H1 (cell line): ENCODE data around the gene FAM241A. TPM values are rescaled to one million over a fixed set of nuclear protein-coding genes. Genes with fewer than 3 reads are reported as not detected.

Experiments
- CTCF ChIA-PET: fragments of 300-600 bp; sonication (Branson Sonifier 250); formaldehyde crosslinking; loops from one replicate; lab custom pipeline; 2021; ENCODE audit not compliant: partially characterized antibody; lab: Charles Lee
- POLR2A ChIA-PET: fragments of 300-600 bp; sonication (Branson Sonifier 250); formaldehyde crosslinking; loops from one replicate; lab custom pipeline; 2021; ENCODE audit warnings: inconsistent platforms; ENCODE audit not compliant: partially characterized antibody; lab: Charles Lee
- DNase-seq, 2 experiments: peaks; one replicate each; pipeline versions ENCODE4 v3.0.0 to v3.0.0-alpha.2; 2010 to 2022; ENCODE audit warnings: low spot score in 2 of 2, low read depth in 1 of 2, mixed read lengths in 1 of 2
- FAIRE-seq: peaks from 2 replicates; lab custom pipeline; 2011; peaks lifted over from hg19 to GRCh38; lab: Jason Lieb, UNC
- H2AFZ ChIP-seq: 2 replicates; pipeline ENCODE4 v1.8.1; 2012; ENCODE audit warnings: low read length, inconsistent platforms
- H2AK5ac ChIP-seq: 2 replicates; pipeline ENCODE4 v1.6.1; 2013; ENCODE audit warnings: low read depth, low read length
- H2BK120ac ChIP-seq: replicated peaks from 2 replicates; pipeline ENCODE3; 2013; ENCODE audit warnings: low read depth, low read length, inconsistent platforms
- H2BK12ac ChIP-seq: 2 replicates; pipeline ENCODE4 v1.6.1; 2013; ENCODE audit warnings: low read depth, low read length
- H2BK15ac ChIP-seq: 2 replicates; pipeline ENCODE4 v1.6.1; 2013; ENCODE audit warnings: low read length
- H2BK20ac ChIP-seq: 2 replicates; pipeline ENCODE4 v1.6.1; 2013; ENCODE audit warnings: low read length
- H2BK5ac ChIP-seq: 2 replicates; pipeline ENCODE4 v1.6.1; 2013; ENCODE audit warnings: low read depth, low read length
- H3K14ac ChIP-seq: 2 replicates; pipeline ENCODE4 v1.6.1; 2013; ENCODE audit warnings: inconsistent platforms; ENCODE audit not compliant: insufficient read length
- H3K18ac ChIP-seq: 2 replicates; pipeline ENCODE4 v1.6.1; 2013; ENCODE audit warnings: low read length; ENCODE audit errors: extremely low read depth
- H3K23ac ChIP-seq: 2 replicates; pipeline ENCODE4 v1.6.1; 2013; ENCODE audit warnings: inconsistent platforms; ENCODE audit not compliant: insufficient read length
- H3K23me2 ChIP-seq: 2 replicates; pipeline ENCODE4 v1.6.1; 2013; ENCODE audit warnings: low read depth, low read length
- H3K27ac ChIP-seq: 2 replicates; pipeline ENCODE4 v1.6.1; 2011; ENCODE audit warnings: low read depth, low read length, inconsistent platforms
- H3K27me3 ChIP-seq, 4 experiments: replicated peaks in 1 of 4; 1 replicate in 1 of 4; 2 replicates in 3 of 4; pipeline versions ENCODE4 v1.6.1 to v1.8.1; 2011 to 2013; ENCODE audit warnings: low read length in 3 of 4, mild to moderate bottlenecking in 3 of 4, inconsistent platforms in 2 of 4, mixed read lengths in 2 of 4, moderate library complexity in 1 of 4; ENCODE audit not compliant: control insufficient read depth in 3 of 4, insufficient read depth in 3 of 4; ENCODE audit errors: extremely low read depth in 1 of 4
- H3K36me3 ChIP-seq, 4 experiments: 2 replicates each; pipeline versions ENCODE4 v1.6.1 to v1.8.1; 2011 to 2013; ENCODE audit warnings: mild to moderate bottlenecking in 4 of 4, low read length in 3 of 4, moderate library complexity in 2 of 4, control low read depth in 1 of 4, inconsistent platforms in 1 of 4; ENCODE audit not compliant: insufficient read depth in 4 of 4, control insufficient read depth in 2 of 4
- H3K4ac ChIP-seq: replicated peaks from 2 replicates; pipeline ENCODE3; 2013; ENCODE audit warnings: low read length, low read depth, mixed read lengths, inconsistent platforms; ENCODE audit not compliant: insufficient read length
- H3K4me1 ChIP-seq, 4 experiments: replicated peaks in 1 of 4; 1 replicate in 1 of 4; 2 replicates in 3 of 4; pipeline versions ENCODE4 v1.6.1 to v1.8.1; 2011 to 2013; ENCODE audit warnings: low read length in 3 of 4, inconsistent platforms in 2 of 4, mixed read lengths in 1 of 4; ENCODE audit not compliant: insufficient read depth in 4 of 4, control insufficient read depth in 3 of 4
- H3K4me2 ChIP-seq, 2 experiments: 2 replicates each; pipeline versions ENCODE4 v1.6.1 to v1.8.1; 2011 to 2013; ENCODE audit warnings: low read depth in 2 of 2, low read length in 2 of 2, control low read depth in 1 of 2, inconsistent platforms in 1 of 2, mild to moderate bottlenecking in 1 of 2; ENCODE audit not compliant: insufficient read depth in 1 of 2
- H3K4me3 ChIP-seq, 4 experiments: fragments of 200-600, 300-600 bp in 1 of 4; sonication (generic), shearing (Covaris generic), sonication (Bioruptor Twin) in 1 of 4; 2 replicates each; pipeline versions ENCODE4 v1.5.1 to v1.8.1; 2011 to 2016; ENCODE audit warnings: low read length in 4 of 4, low read depth in 3 of 4, control low read depth in 2 of 4, inconsistent platforms in 2 of 4, mild to moderate bottlenecking in 2 of 4, mixed read lengths in 1 of 4, moderate library complexity in 1 of 4; ENCODE audit not compliant: insufficient read depth in 2 of 4; ENCODE audit errors: extremely low read depth in 1 of 4
- H3K56ac ChIP-seq: replicated peaks from 2 replicates; pipeline ENCODE3; 2013; ENCODE audit warnings: low read depth, mild to moderate bottlenecking, mixed read lengths, low read length, inconsistent platforms; ENCODE audit not compliant: insufficient read length
- H3K79me1 ChIP-seq: 2 replicates; pipeline ENCODE4 v1.6.1; 2013; ENCODE audit warnings: low read depth, low read length, control low read depth
- H3K79me2 ChIP-seq, 2 experiments: 2 replicates each; pipeline versions ENCODE4 v1.6.1 to v1.8.1; 2012 to 2013; ENCODE audit warnings: low read length in 2 of 2, mild to moderate bottlenecking in 2 of 2, inconsistent platforms in 1 of 2; ENCODE audit not compliant: insufficient read depth in 2 of 2, control insufficient read depth in 1 of 2
- H3K9ac ChIP-seq, 4 experiments: replicated peaks in 1 of 4; 1 replicate in 1 of 4; 2 replicates in 3 of 4; pipeline versions ENCODE4 v1.6.1 to v1.8.1; 2011 to 2013; ENCODE audit warnings: low read depth in 3 of 4, low read length in 3 of 4, control low read depth in 2 of 4, mild to moderate bottlenecking in 2 of 4, moderate library complexity in 2 of 4, inconsistent platforms in 1 of 4; ENCODE audit errors: extremely low read depth in 1 of 4
- H3K9me3 ChIP-seq, 2 experiments: 2 replicates each; pipeline versions ENCODE4 v1.6.1 to v1.8.1; 2012 to 2013; ENCODE audit warnings: mild to moderate bottlenecking in 2 of 2, moderate library complexity in 2 of 2, control low read depth in 1 of 2, inconsistent platforms in 1 of 2, low read depth in 1 of 2, low read length in 1 of 2, mixed read lengths in 1 of 2; ENCODE audit not compliant: insufficient read depth in 2 of 2
- H4K20me1 ChIP-seq, 2 experiments: replicated peaks in 1 of 2; 2 replicates each; pipeline versions ENCODE3 to v1.8.1; 2011 to 2013; ENCODE audit warnings: inconsistent platforms in 2 of 2, low read length in 2 of 2, mild to moderate bottlenecking in 1 of 2; ENCODE audit not compliant: insufficient read depth in 2 of 2, control insufficient read depth in 1 of 2
- H4K5ac ChIP-seq: 2 replicates; pipeline ENCODE4 v1.6.1; 2013; ENCODE audit warnings: low read length, low read depth, mixed read lengths, inconsistent platforms; ENCODE audit not compliant: insufficient read length
- H4K8ac ChIP-seq: 2 replicates; pipeline ENCODE4 v1.8.0; 2013; ENCODE audit warnings: mild to moderate bottlenecking, moderate library complexity, low read length, inconsistent platforms; ENCODE audit not compliant: insufficient read depth; ENCODE audit errors: extremely low read depth
- H4K91ac ChIP-seq: replicated peaks from 2 replicates; pipeline ENCODE3; 2013; ENCODE audit warnings: low read length, mixed read lengths, inconsistent platforms; ENCODE audit not compliant: insufficient read length
- CREB1 ChIP-seq: IDR thresholded peaks from 2 replicates; pipeline ENCODE4 v1.6.1; 2012; ENCODE audit warnings: inconsistent platforms
- CTCF ChIP-seq, 3 experiments: IDR thresholded peaks; 1 replicate in 2 of 3; 2 replicates in 1 of 3; pipeline versions ENCODE4 v1.5.1 to v1.6.1; 2011; ENCODE audit warnings: low read length in 3 of 3, mild to moderate bottlenecking in 3 of 3, inconsistent platforms in 2 of 3, low read depth in 1 of 3, moderate library complexity in 1 of 3; ENCODE audit not compliant: insufficient read depth in 1 of 3; ENCODE audit errors: control extremely low read depth in 1 of 3
- E2F6 ChIP-seq: IDR thresholded peaks from 2 replicates; pipeline ENCODE4 v1.6.1; 2012; ENCODE audit warnings: inconsistent platforms
- EP300 ChIP-seq, 2 experiments: IDR thresholded peaks; 1 replicate in 1 of 2; 2 replicates in 1 of 2; pipeline ENCODE4 v1.6.1; 2011 to 2012; ENCODE audit warnings: low read depth in 2 of 2, low read length in 2 of 2, mild to moderate bottlenecking in 2 of 2, borderline replicate concordance in 1 of 2, inconsistent platforms in 1 of 2, moderate library complexity in 1 of 2
- JUN ChIP-seq: IDR thresholded peaks from 2 replicates; pipeline ENCODE4 v1.6.1; 2011; ENCODE audit warnings: low read depth, mild to moderate bottlenecking, improper control_type of control experiment, low read length
- KDM5A ChIP-seq: fragments of 200-600 bp; IDR thresholded peaks from 2 replicates; pipeline ENCODE4 v1.7.1; 2012; ENCODE audit warnings: mild to moderate bottlenecking, low read length, inconsistent platforms, mixed read lengths
- NRF1 ChIP-seq: IDR thresholded peaks from 2 replicates; pipeline ENCODE4 v1.6.1; 2011; ENCODE audit warnings: mild to moderate bottlenecking, low read depth, low read length, improper control_type of control experiment
- POLR2AphosphoS5 ChIP-seq: IDR thresholded peaks from 2 replicates; pipeline ENCODE4 v1.6.1; 2011; ENCODE audit warnings: low read depth, low read length
- SIN3A ChIP-seq, 2 experiments: IDR thresholded peaks in 1 of 2; conservative IDR thresholded peaks in 1 of 2; 2 replicates each; pipeline ENCODE4 v1.6.1; 2011 to 2012; ENCODE audit warnings: low read length in 2 of 2, improper control_type of control experiment in 1 of 2, low read depth in 1 of 2, mild to moderate bottlenecking in 1 of 2
- SP4 ChIP-seq: IDR thresholded peaks from 2 replicates; pipeline ENCODE4 v1.6.1; 2012; ENCODE audit warnings: low read length, inconsistent platforms
- SUZ12 ChIP-seq: fragments of 200-600 bp; sonication (generic); IDR thresholded peaks from 2 replicates; pipeline ENCODE4 v1.6.1; 2012; ENCODE audit warnings: mild to moderate bottlenecking, inconsistent platforms, low read length, moderate library complexity, mixed read lengths
- TAF1 ChIP-seq: IDR thresholded peaks from 2 replicates; pipeline ENCODE4 v1.6.1; 2011; ENCODE audit warnings: mild to moderate bottlenecking, low read depth, low read length
- polyA plus RNA-seq, 7 experiments: library from polyadenylated mRNA; depleted of rRNA in 3 of 7; stranded (reverse) in 5 of 7; unstranded in 2 of 7; fragments of >200 nt in 5 of 7; fragments of 200-250 nt in 2 of 7; gene quantifications; 1 replicate in 5 of 7; 2 replicates in 1 of 7; 4 replicates in 1 of 7; pipeline versions ENCODE4 v1.2.1 to v1.2.3, GENCODE V29; 2011 to 2013; ENCODE audit warnings: missing spikeins in 2 of 7, mixed read lengths in 2 of 7
- total RNA-seq: library from RNA; stranded (reverse); fragmentation: NEBNext Ultra II Directional; extraction: Animal tissue kit (Norgen Biotek cat#: 25700); gene quantifications from 2 replicates; pipeline ENCODE4 v1.2.1, GENCODE V29; 2021

The FAM241A gene
- total and polyA plus RNA-seq, 2 of the 8 experiments (the other 6 are each of a cell fraction or from before 2014, with no cell fraction given), result 0.20 to 0.73 TPM

- H3K27ac ChIP-seq, result no peak overlapping the region
- H2AFZ ChIP-seq, result no peak overlapping the region
- H3K79me2 ChIP-seq, result no peaks in the 10 kb centered on the region
- no peak overlapping the region for H3K18ac ChIP-seq
- no peak for DNase-seq
- no peaks in the 10 kb centered on the region for H3K9me3 ChIP-seq
- H2BK5ac ChIP-seq, result no peak overlapping the region
- ChIA-PET CTCF (interaction anchor here (1.3 kb wide), 1 partner anchor 38 kb away, joined by 4 read pairs; no protein-coding TSS in a partner anchor), POLR2A (interaction anchor here (1.0 kb wide), 1 partner anchor 93 kb away, joined by 3 read pairs; the partner anchor contains the start of gene AP1AR)
- no peak overlapping the region for H3K9ac ChIP-seq
- H3K14ac ChIP-seq, result no peak overlapping the region
- H4K8ac ChIP-seq, result no peak overlapping the region
- H3K36me3 ChIP-seq, result no peaks in the 10 kb centered on the region
- H4K5ac ChIP-seq, result no peak overlapping the region
- no peaks in the 10 kb centered on the region for H3K27me3 ChIP-seq
- H3K23ac ChIP-seq, result no peak overlapping the region
- no peak overlapping the region for H2BK12ac ChIP-seq
- H2AK5ac ChIP-seq, result no peak overlapping the region
- no peak for FAIRE-seq
- H3K4me2 ChIP-seq, result no peak overlapping the region
- H3K4me3 ChIP-seq, result no peak overlapping the region
- no peak overlapping the region for H4K91ac ChIP-seq
- H3K79me1 ChIP-seq, result no peaks in the 10 kb centered on the region
- no peaks in the 10 kb centered on the region for H4K20me1 ChIP-seq
- H3K23me2 ChIP-seq, result no peaks in the 10 kb centered on the region
- no peak overlapping the region for H2BK20ac ChIP-seq
- H2BK120ac ChIP-seq, result no peak overlapping the region
- H3K4me1 ChIP-seq, result no peaks in the 10 kb centered on the region
- no peak overlapping the region for H2BK15ac ChIP-seq
- H3K4ac ChIP-seq, result no peak overlapping the region
- H3K56ac ChIP-seq, result no peak overlapping the region
- TF ChIP-seq KDM5A (no peak), SP4 (no peak), TAF1 (no peak), EP300 (IDR thresholded peaks at IDR 0.05; ENCODE audit: borderline replicate concordance in 1 of 2, low read depth in 2 of 2, low read length in 2 of 2) (no peak), JUN (no peak), SIN3A (conservative IDR thresholded peaks at IDR 0.05 in 1 of 2, IDR thresholded peaks at IDR 0.05 in 1 of 2; ENCODE audit: low read depth in 1 of 2, low read length in 2 of 2) (no peak), POLR2AphosphoS5 (no peak), CTCF (IDR thresholded peaks at IDR 0.05; ENCODE audit: control extremely low read depth in 1 of 3, insufficient read depth in 1 of 3, low read depth in 1 of 3, low read length in 3 of 3) (no peak), SUZ12 (no peak), NRF1 (no peak), CREB1 (no peak), E2F6 (no peak)
Observed at GRCh38 chr4:112138538-112138937, 6.7 kb upstream of the FAM241A start.
